Skeletal muscle tissue (tissue), 4 donors: Measurements from ENCODE around the gene SLIT3. TPM values are rescaled to one million over a fixed set of nuclear protein-coding genes. Genes with fewer than 3 reads are reported as not detected.

Experiments
- H3K27ac ChIP-seq: one replicate; pipeline ENCODE4 v1.7.0; 2013; ENCODE audit warnings: mild to moderate bottlenecking, low read depth, low read length, inconsistent platforms
- H3K27me3 ChIP-seq, 3 donors: one replicate each; pipeline ENCODE4 v1.7.0; 2013; ENCODE audit warnings: low read length in 3 of 3; ENCODE audit not compliant: control insufficient read depth in 3 of 3, insufficient read depth in 3 of 3
- H3K36me3 ChIP-seq, 3 donors: one replicate each; pipeline ENCODE4 v1.7.0; 2013; ENCODE audit warnings: low read length in 3 of 3; ENCODE audit not compliant: control insufficient read depth in 3 of 3, insufficient read depth in 3 of 3
- H3K4me1 ChIP-seq, 3 donors: one replicate each; pipeline ENCODE4 v1.7.0; 2013; ENCODE audit warnings: low read length in 3 of 3, mild to moderate bottlenecking in 3 of 3; ENCODE audit not compliant: control insufficient read depth in 3 of 3, insufficient read depth in 3 of 3
- H3K4me3 ChIP-seq, 3 donors: one replicate each; pipeline ENCODE4 v1.7.0; 2013; ENCODE audit warnings: low read length in 3 of 3
- H3K9ac ChIP-seq, 3 donors: one replicate each; pipeline ENCODE4 v1.7.0; 2013; ENCODE audit warnings: low read length in 3 of 3, mild to moderate bottlenecking in 3 of 3, moderate library complexity in 2 of 3, low read depth in 1 of 3
- H3K9me3 ChIP-seq, 3 donors: one replicate each; pipeline ENCODE4 v1.7.0; 2013; ENCODE audit warnings: low read length in 3 of 3; ENCODE audit not compliant: control insufficient read depth in 3 of 3
- total RNA-seq: library from RNA; depleted of rRNA; stranded (reverse); fragments of >200 nt; gene quantifications from one replicate; pipeline ENCODE4 v1.2.3, GENCODE V29; 2014
- donor health status: Osteomylitis.

Gene SLIT3
- total RNA-seq, 1 donor from 2014 or later: 7.8 TPM

DNA sequence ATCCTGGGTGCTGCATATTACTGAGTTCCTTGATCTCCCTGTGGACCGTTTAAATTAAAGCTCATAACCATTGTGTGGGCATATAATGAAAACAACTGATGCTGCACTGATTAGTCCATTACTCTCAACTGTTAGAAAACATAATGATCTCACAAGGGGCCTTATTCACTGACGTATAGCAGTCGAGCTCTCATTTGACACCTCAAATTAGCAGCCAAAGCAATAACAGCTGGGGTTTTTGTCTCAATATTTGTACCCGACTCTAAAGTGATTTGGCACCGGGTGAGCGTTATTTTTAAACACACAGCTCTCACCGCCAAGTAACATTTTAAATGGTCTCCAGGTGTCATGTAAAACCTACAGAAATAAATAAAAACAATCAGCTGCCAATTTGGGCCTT is 469.6 kb downstream of the SLIT3 start:
- peaks cover 0 to 4% (median 0%) of the 10 kb centered on the region in 3 donors for H3K27me3 ChIP-seq
- no peak overlapping the region for H3K4me3 ChIP-seq
- H3K27ac ChIP-seq: no peak overlapping the region
- no peak overlapping the region for H3K9ac ChIP-seq
- H3K4me1 ChIP-seq: no peaks in the 10 kb centered on the region
- H3K36me3 ChIP-seq: no peaks in the 10 kb centered on the region
- H3K9me3 ChIP-seq: no peaks in the 10 kb centered on the region

DNA sequence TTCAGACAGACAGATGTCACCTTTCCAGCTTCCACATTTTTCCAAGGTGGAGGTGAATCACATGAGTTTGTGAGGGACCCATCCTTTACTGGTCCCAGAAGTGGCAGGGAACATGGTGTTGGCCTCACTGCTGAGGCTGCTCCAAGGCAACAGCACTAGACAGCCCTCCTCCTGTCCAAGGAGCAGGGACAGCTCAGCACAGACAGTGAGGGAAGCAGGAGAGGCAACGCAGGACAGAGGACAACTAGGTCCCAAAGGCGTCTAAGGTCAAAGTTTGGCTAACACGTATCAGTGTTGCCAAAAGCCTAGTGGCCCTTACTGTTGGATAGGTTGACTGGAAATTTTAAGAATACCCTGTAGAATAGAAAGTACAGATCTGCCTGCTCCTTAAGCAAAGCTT is 470.1 kb downstream of the SLIT3 start:
- Histone ChIP-seq H3K27ac (no peak overlapping the region), H3K4me1 (no peaks in the 10 kb centered on the region), H3K9me3 (no peaks in the 10 kb centered on the region), H3K27me3 (no peaks in the 10 kb centered on the region), H3K36me3 (no peaks in the 10 kb centered on the region), H3K4me3 (no peak overlapping the region), H3K9ac (no peak overlapping the region)

DNA sequence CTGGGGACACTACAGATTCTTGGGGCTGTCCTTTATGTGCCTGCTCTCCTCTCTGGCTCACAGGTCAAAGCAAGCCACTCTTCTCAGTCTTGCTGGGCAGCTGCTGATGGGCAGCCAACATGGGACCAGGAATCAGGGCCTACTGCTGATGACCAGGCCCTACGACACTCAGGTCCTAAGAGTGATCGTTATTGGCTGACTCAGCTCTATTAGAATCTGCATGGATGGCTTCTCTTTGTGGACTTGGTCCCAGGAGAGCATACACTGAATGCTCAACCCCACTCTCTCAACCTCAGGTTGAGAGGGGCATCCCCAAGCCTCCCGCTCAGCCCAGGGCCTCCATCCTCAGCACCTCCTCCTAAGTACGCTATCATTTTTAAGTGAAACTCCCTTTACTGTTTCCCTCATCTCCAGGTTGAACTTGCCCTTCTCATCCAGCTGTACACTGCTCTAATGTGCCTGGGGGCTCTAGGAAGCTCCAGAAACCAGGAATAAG is 471.0 kb downstream of the SLIT3 start:
- Histone ChIP-seq H3K36me3 (no peaks in the 10 kb centered on the region), H3K27me3 (no peaks in the 10 kb centered on the region), H3K9ac (no peak overlapping the region)

DNA sequence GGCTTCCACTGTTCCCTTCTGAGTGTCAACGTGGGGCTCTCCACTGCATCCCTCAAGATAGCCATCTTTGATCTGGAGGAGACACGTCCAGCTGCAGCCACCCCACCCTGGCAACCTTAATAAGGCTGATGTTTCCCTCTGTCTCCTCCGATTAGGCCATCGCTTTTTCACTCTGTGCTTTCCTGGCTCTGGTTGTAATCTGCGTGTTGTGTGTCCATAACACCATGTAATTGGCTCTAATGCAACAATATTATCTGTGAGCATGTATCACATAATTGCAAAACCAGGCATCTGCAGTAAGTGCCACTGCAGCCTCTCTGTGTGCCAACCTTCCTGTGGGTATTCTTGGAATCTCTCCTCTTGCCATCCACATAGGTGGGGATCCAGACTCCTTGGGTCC is 471.9 kb downstream of the SLIT3 start:
- Histone ChIP-seq H3K9ac (no peak overlapping the region), H3K4me3 (no peak overlapping the region), H3K36me3 (no peaks in the 10 kb centered on the region), H3K4me1 (no peaks in the 10 kb centered on the region), H3K9me3 (no peaks in the 10 kb centered on the region), H3K27ac (no peak overlapping the region), H3K27me3 (peaks cover 0 to 1% (median 0%) of the 10 kb centered on the region in 3 donors)

More for the DNA sequence above, 471.0 kb downstream of the SLIT3 start:
- Histone ChIP-seq H3K9me3 (no peaks in the 10 kb centered on the region), H3K27ac (no peak overlapping the region), H3K4me1 (no peaks in the 10 kb centered on the region), H3K4me3 (no peak overlapping the region)

DNA sequence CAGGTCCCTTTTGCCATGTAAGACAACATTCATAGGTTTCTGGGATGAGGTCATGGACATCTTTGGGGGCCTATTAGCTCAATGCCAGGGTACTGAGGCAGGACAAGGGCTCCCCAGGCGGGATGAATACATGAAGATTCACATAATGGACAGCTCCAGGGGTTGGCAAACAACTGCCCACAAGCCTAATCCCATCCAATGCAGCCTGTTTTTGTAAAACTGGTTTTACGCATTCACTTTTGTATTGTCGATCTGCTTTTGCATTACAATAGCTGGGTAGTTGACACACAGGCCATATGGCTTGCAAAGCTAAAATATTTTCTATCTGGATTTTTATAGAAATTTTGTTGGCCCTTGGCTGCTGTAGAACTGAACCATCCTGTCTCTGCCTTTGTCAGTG is 473.3 kb downstream of the SLIT3 start:
- Histone ChIP-seq H3K27ac (no peak overlapping the region), H3K27me3 (peaks cover 0 to 2% (median 0%) of the 10 kb centered on the region in 3 donors), H3K9me3 (no peaks in the 10 kb centered on the region)

DNA sequence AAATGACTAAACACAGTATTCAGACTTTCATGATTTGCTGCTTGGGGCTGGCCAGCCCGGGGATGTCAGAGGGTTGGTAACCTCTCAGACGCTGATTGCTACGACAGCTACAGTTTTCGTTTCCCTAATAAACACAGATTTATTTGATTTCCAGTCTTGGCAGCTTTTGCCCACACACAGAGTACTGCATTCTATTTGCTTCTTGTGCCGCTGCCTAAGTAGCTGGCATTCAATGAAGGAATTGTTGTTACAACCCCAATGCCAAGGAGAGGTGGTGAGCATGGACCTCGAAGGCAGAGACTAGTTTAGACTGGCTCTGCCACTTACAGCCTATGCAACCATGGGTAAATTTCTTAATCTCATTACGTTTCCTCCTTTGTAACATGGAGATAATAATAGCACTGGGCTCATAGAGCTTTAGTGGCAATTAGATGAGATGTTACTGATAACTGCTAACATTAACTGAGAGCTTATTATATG is 474.7 kb downstream of the SLIT3 start:
- no peak overlapping the region for H3K4me3 ChIP-seq
- peaks cover 0 to 2% (median 0%) of the 10 kb centered on the region in 3 donors for H3K27me3 ChIP-seq
- no peak overlapping the region for H3K27ac ChIP-seq
- no peaks in the 10 kb centered on the region for H3K9me3 ChIP-seq
- no peaks in the 10 kb centered on the region for H3K36me3 ChIP-seq
- H3K4me1 ChIP-seq: peaks cover 0 to 12% (median 8%) of the 10 kb centered on the region in 3 donors
- H3K9ac ChIP-seq: no peak overlapping the region

More for the DNA sequence above, 473.3 kb downstream of the SLIT3 start:
- Histone ChIP-seq H3K36me3 (no peaks in the 10 kb centered on the region), H3K4me3 (no peak overlapping the region), H3K9ac (no peak overlapping the region), H3K4me1 (peaks cover 0 to 7% (median 4%) of the 10 kb centered on the region in 3 donors)

DNA sequence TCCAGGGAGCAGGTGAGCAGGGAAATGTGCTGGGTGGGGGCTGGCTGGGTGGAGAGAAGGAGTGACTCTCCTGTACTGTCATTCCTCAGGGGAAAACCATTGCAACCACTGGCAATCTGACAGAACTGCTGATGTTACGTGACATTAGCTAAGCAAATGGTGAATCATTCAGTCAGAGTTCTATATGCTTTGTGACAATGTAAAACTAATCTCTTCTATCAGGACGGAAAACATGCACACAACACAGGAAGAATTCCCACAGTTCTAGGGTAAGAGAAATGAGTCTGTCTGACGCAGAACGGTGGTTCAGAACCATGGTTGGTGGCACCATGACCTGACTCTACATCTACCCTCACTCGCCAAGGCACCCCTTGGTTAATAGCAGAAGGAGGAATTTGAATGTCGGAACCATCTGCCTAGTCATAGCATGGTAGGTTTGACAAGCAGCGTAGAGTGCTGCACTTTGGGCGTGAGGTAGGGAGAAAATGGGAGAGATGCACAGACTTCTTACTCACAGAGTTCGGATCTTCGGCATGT is 478.1 kb downstream of the SLIT3 start:
- H3K27ac ChIP-seq: no peak overlapping the region
- H3K9ac ChIP-seq: no peak overlapping the region
- peaks cover 0 to 12% (median 8%) of the 10 kb centered on the region in 3 donors for H3K4me1 ChIP-seq
- H3K9me3 ChIP-seq: no peaks in the 10 kb centered on the region
- H3K36me3 ChIP-seq: no peaks in the 10 kb centered on the region
- peaks cover 0 to 2% (median 0%) of the 10 kb centered on the region in 3 donors for H3K27me3 ChIP-seq
- no peak overlapping the region for H3K4me3 ChIP-seq

DNA sequence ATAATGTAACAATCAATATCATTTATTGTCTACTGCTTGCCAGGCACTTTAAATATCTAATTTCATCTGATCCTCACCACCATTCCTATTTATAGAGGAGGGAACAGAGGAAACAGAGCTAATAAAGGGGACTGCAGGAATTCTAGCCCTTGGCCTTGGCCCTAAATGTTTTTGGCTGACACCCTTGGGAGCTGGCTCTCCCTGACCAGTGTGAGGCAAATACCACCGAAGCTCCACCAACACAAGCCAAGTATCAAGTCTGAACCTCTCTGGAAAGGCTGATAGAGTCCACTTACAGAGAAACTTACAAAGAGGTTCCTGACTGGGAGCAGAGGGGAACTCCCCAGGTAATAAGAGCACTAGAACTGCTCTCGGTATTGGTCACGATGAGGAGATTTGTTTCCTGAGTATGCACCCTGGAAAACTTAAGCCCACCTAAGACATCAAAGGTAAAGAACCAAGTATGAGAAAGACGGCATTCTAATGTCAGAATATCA is 478.6 kb downstream of the SLIT3 start:
- Histone ChIP-seq H3K36me3 (no peaks in the 10 kb centered on the region), H3K27ac (no peak overlapping the region), H3K9ac (no peak overlapping the region), H3K9me3 (no peaks in the 10 kb centered on the region), H3K4me3 (no peak overlapping the region), H3K4me1 (peaks cover 0 to 12% (median 8%) of the 10 kb centered on the region in 3 donors), H3K27me3 (peaks cover 0 to 2% (median 0%) of the 10 kb centered on the region in 3 donors)

DNA sequence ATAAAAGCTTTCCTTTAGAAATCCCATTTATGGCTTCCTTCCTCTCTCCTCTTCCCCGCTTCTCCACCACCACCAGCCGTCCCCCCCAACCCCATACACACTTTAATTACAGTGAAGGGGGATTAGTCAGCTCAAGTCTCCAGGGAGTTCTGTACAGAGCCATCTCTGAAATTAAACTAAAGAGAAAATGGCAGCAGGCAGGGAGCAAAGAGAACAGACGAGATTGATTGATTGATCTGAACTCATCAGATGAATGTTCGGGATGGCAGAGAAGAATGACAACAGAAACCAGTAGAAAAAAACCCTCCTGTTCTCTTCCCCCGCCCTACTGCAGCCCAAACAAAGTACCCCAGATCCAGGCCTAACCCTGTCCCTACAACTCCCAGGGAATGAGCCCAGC is 480.1 kb downstream of the SLIT3 start:
- H3K4me1 ChIP-seq: peaks cover 0 to 12% (median 8%) of the 10 kb centered on the region in 3 donors
- peaks cover 0 to 2% (median 0%) of the 10 kb centered on the region in 3 donors for H3K27me3 ChIP-seq
- no peak overlapping the region for H3K9ac ChIP-seq
- no peak overlapping the region for H3K27ac ChIP-seq
- no peaks in the 10 kb centered on the region for H3K36me3 ChIP-seq
- no peak overlapping the region for H3K4me3 ChIP-seq
- no peaks in the 10 kb centered on the region for H3K9me3 ChIP-seq

DNA sequence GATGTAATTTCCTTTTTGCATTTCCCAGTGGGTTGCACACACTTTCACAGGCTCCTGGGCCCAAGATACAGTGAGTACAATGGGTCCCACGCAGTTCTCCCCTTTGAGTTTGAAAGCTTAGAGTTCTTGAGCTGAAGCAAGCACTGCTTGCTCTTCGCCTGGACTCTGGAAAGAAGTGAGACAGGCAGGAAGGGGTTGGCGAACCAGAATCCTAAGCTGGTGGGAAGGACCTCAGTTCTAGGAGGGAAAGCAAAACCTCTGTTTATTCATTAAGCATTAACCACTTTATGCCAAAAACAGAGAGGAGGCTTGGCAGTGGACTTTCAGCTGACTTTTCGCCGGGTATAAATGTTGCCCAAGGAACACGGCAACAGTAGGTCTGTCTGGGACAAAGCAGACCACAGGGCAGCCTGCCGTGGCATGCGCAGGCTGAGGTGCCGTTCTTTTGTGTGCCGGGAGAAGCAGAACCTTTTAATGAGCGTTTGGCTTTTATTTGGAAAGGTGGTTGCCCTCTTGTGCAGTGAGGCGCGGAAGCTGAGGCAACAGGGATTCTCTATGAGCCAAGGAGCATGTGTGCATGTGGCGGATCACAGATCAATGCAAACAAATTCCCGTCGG is 481.8 kb downstream of the SLIT3 start:
- no peak overlapping the region for H3K27ac ChIP-seq
- H3K9me3 ChIP-seq: no peaks in the 10 kb centered on the region
- H3K27me3 ChIP-seq: peaks cover 0 to 2% (median 0%) of the 10 kb centered on the region in 3 donors
- peaks cover 0 to 12% (median 8%) of the 10 kb centered on the region in 3 donors for H3K4me1 ChIP-seq
- H3K4me3 ChIP-seq: no peak overlapping the region
- H3K36me3 ChIP-seq: no peaks in the 10 kb centered on the region
- H3K9ac ChIP-seq: no peak overlapping the region
